ENCODE data around the gene DAGLA. TPM values are rescaled to one million over a fixed set of nuclear protein-coding genes. Genes with fewer than 3 reads are reported as not detected.

Gene DAGLA
- total and polyA plus RNA-seq, 7 donors = 0.57 to 5.1 (median 2.1) TPM

DNA sequence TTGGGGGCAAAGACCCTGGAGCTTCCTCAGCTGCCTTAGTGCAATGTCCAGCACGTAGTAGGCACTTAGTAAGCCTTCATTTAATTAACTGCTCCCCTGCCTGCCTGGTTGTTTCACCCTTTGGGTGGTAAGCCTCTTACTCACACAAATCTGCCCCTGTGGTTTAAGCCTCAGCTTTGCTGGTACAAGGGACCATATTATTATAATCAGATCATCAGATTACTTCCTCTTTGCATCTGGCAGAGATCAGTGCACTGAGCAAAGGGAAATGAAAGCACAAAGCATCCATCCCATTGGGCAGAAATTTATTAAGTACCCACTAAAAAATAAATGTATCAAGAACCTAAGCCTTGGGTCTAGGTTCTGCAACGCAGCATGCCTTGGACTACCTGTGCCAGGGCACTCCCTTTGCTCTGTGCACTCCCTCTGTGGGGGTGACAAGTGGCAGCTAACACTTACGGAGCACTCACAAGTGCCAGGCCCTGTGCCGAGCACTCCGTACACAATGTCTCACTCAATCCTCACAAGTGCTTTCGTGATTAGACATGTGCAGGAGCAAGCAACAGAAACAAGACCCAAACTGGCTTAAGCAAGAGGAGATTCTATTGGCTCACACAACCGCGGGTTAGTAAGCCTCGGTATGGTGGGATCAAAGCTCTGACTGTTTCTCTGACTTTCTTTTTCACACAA lies 34.9 kb upstream of the DAGLA start:
- no peaks in the 10 kb centered on the region for H3K9me3 ChIP-seq
- H3K27me3 ChIP-seq (ENCODE audit: insufficient read depth in 3 of 3, low read length in 2 of 3) = no peaks in the 10 kb centered on the region
- intact Hi-C loops (cut with DNase I) = no loop called here
- TF ChIP-seq, protein P1, sequence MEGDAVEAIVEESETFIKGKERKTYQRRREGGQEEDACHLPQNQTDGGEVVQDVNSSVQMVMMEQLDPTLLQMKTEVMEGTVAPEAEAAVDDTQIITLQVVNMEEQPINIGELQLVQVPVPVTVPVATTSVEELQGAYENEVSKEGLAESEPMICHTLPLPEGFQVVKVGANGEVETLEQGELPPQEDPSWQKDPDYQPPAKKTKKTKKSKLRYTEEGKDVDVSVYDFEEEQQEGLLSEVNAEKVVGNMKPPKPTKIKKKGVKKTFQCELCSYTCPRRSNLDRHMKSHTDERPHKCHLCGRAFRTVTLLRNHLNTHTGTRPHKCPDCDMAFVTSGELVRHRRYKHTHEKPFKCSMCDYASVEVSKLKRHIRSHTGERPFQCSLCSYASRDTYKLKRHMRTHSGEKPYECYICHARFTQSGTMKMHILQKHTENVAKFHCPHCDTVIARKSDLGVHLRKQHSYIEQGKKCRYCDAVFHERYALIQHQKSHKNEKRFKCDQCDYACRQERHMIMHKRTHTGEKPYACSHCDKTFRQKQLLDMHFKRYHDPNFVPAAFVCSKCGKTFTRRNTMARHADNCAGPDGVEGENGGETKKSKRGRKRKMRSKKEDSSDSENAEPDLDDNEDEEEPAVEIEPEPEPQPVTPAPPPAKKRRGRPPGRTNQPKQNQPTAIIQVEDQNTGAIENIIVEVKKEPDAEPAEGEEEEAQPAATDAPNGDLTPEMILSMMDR (IDR thresholded peaks at IDR 0.05) = no peak
- no peak overlapping the region for H3K27ac ChIP-seq
- WGBS, 3 donors = 46 to 76% (median 52%) methylated on average over 9 of the region's 9 CpGs
- H3K4me3 ChIP-seq = no peak overlapping the region
- ATAC-seq (peak in 2 of 4 donors; percentile 45 to 63), DNase-seq (no peak)
- H3K36me3 ChIP-seq (ENCODE audit: insufficient read depth in 1 of 2, low read depth in 1 of 2) = no peaks in the 10 kb centered on the region
- H3K4me1 ChIP-seq = no peaks in the 10 kb centered on the region

DNA sequence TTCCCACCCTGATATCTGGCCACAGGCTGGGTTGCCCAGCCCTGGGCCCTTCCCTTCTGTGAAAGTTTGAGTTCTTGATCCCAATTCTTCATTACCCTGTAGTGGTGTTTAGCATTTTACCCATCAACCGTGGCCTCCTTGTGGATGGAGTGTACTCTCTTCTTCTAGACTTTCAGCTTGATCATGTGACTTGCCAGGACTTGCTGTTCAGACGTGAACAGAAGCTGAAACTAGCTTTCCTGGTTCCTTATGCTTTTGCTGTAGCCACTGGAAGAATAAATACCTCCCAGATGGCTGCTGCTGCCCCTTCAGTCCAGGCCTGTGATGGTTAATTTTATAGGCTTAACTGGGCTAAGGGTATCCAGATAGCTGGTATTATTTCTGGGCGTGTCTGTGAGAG lies 32.7 kb upstream of the DAGLA start:
- no peak for ATAC-seq
- H3K27me3 ChIP-seq (ENCODE audit: insufficient read depth in 3 of 3, low read length in 2 of 3) = no peaks in the 10 kb centered on the region
- TF ChIP-seq, protein P1 (IDR thresholded peaks at IDR 0.05) = no peak

DNA sequence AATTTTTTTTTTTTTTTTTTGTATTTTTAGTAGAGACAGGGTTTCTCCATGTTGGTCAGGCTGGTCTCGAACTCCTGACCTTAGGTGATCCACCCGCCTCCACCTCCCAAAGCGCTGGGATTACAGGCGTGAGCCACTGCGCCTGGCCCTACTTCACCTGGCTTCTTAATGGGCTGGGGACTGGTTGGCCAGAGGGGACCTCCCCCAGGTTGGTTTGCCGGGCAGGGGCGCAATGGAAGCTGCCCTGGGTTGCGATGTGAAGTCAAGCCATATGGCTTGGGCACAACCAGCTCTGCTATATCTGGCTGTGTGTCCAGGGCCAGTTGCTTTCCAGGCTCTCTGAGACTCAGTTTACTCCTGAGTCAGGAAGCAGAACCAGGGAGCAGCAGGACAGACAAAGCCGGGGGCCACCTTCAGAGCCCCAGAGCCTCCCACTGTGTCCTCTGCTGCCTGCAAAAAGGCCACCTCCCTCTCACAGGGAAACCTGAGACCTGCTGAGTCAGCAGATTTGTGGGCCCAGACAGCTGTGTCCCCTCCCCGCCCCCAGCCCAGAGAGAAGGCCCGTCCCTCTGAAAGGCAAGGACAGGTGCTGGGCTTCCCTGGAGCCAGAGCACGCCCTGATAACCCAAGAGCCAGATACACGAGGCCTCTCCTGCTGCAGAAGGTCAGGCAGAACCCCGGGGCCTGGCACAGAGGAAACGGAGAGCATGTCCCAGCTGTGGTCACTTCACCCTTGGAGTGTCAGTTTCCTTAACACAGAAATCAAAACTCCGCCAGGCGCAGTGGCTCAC lies 29.2 kb upstream of the DAGLA start:
- H3K9me3 ChIP-seq = no peaks in the 10 kb centered on the region
- H3K27ac ChIP-seq = peak overlapping the region; percentile 70
- H3K4me1 ChIP-seq = no peaks in the 10 kb centered on the region
- DNase-seq = peak; percentile 64 to 78
- no peaks in the 10 kb centered on the region for H3K36me3 ChIP-seq (ENCODE audit: insufficient read depth in 1 of 2, low read depth in 1 of 2)
- no peaks in the 10 kb centered on the region for H3K27me3 ChIP-seq (ENCODE audit: insufficient read depth in 3 of 3, low read length in 2 of 3)
- 52 to 62% (median 56%) methylated on average over 16 to 17 of the region's 17 CpGs for WGBS, 3 donors
- peak; percentile 91 to 98 (median 96) for ATAC-seq
- no peak overlapping the region for H3K4me3 ChIP-seq
- TF ChIP-seq, protein P1 (IDR thresholded peaks at IDR 0.05) = no peak
- intact Hi-C loops (cut with DNase I) = no loop called here

More for the DNA sequence above, 32.7 kb upstream of the DAGLA start:
- WGBS, 3 donors = 79 to 80% (median 80%) methylated on average over 3 of the region's 3 CpGs
- no peak overlapping the region for H3K27ac ChIP-seq
- H3K9me3 ChIP-seq = no peaks in the 10 kb centered on the region
- no peak for DNase-seq
- H3K4me1 ChIP-seq = no peaks in the 10 kb centered on the region
- intact Hi-C loops (cut with DNase I) = no loop called here
- no peaks in the 10 kb centered on the region for H3K36me3 ChIP-seq (ENCODE audit: insufficient read depth in 1 of 2, low read depth in 1 of 2)
- no peak overlapping the region for H3K4me3 ChIP-seq

DNA sequence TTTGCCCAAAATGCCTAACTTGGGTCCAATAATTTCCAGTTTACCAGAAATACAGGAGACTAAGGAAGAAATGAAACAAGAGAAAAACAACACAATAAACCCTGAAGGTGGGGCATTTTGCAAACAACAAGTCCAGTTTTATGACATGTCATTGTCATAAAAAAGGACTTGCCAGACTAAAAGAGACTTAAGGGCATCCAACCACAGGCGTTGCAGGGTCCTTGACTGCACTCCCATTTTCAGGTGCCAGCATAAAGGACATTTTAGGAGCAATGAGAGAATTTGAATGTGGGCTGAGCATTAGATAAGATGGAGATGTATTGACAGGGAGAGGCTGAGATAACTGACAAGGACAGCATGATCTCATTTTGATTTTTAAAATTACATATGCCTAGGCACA lies 28.1 kb upstream of the DAGLA start:
- TF ChIP-seq, protein P1 (IDR thresholded peaks at IDR 0.05) = no peak
- 86 to 97% (median 88%) methylated on average over 1 of the region's 1 CpG for WGBS, 3 donors
- Histone ChIP-seq H3K9me3 (no peaks in the 10 kb centered on the region), H3K27ac (no peak overlapping the region), H3K27me3 (ENCODE audit: insufficient read depth in 3 of 3, low read length in 2 of 3) (no peaks in the 10 kb centered on the region), H3K36me3 (ENCODE audit: insufficient read depth in 1 of 2, low read depth in 1 of 2) (no peaks in the 10 kb centered on the region), H3K4me3 (no peak overlapping the region), H3K4me1 (no peaks in the 10 kb centered on the region)
- intact Hi-C loops (cut with DNase I) = no loop called here
- no peak for ATAC-seq
- no peak for DNase-seq
